ENCODE measurements around the gene CASZ1. TPM values are rescaled to one million over a fixed set of nuclear protein-coding genes. Genes with fewer than 3 reads are reported as not detected.

The CASZ1 gene
- total RNA-seq, 1 donor from 2014 or later: 4.0 TPM

DNA sequence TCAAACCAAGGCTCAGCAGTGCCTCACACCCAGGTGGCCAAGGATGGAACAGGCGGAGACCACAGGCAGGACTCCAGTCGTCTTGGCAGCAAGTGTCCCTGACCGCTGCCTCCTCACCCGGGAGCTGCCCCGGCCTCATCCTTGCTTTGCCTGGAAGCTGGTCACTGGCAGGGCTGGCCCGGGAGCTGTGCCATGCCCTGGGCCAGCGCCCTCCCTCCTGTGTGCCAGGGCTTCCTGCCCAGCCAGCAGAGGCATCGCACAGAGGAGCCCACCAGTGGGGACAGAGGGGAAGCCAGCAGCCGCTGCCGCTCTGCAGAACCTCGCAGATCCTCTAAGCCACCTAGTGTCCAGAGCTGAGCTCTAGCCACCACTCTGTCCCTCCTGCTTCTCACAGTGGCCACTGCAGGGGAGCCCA, 7.8 kb downstream of the CASZ1 start:
- Histone ChIP-seq H3K4me3 (ENCODE audit: insufficient read depth, low read depth, low read length) (no peak overlapping the region), H3K9ac (ENCODE audit: low read length) (no peak overlapping the region), H3K36me3 (ENCODE audit: insufficient read depth, low read length) (no peaks in the 10 kb centered on the region), H4K20me1 (ENCODE audit: insufficient read depth, low read length) (peaks cover 19% of the 10 kb centered on the region), H3K4me1 (ENCODE audit: insufficient read depth, low read length) (no peaks in the 10 kb centered on the region), H2AFZ (ENCODE audit: low read depth, low read length) (no peak overlapping the region), H3K27me3 (ENCODE audit: insufficient read depth, low read length) (peaks cover 69% of the 10 kb centered on the region), H3K27ac (ENCODE audit: low read depth, low read length) (no peak overlapping the region), H3K79me2 (ENCODE audit: insufficient read depth, low read length) (no peaks in the 10 kb centered on the region), H3K9me3 (ENCODE audit: insufficient read depth, low read depth, low read length) (peaks cover 2% of the 10 kb centered on the region), H3K4me2 (ENCODE audit: low read length) (no peak overlapping the region)
- H3K27ac Mint-ChIP-seq (ENCODE audit: unreplicated experiment): no peak overlapping the region
- H3K36me3 Mint-ChIP-seq (ENCODE audit: low read depth, unreplicated experiment): no peaks in the 10 kb centered on the region
- peaks cover 1% of the 10 kb centered on the region for H3K9me3 Mint-ChIP-seq (ENCODE audit: unreplicated experiment)
- DNase-seq (ENCODE audit: low read depth) (no peak), FAIRE-seq (no peak)
- H3K27me3 Mint-ChIP-seq (ENCODE audit: low read depth, unreplicated experiment): peaks cover 36% of the 10 kb centered on the region
- TF ChIP-seq EZH2 (IDR thresholded peaks at IDR 0.05; ENCODE audit: insufficient read depth, low read length): no peak
- TF ChIP-seq, protein P1, sequence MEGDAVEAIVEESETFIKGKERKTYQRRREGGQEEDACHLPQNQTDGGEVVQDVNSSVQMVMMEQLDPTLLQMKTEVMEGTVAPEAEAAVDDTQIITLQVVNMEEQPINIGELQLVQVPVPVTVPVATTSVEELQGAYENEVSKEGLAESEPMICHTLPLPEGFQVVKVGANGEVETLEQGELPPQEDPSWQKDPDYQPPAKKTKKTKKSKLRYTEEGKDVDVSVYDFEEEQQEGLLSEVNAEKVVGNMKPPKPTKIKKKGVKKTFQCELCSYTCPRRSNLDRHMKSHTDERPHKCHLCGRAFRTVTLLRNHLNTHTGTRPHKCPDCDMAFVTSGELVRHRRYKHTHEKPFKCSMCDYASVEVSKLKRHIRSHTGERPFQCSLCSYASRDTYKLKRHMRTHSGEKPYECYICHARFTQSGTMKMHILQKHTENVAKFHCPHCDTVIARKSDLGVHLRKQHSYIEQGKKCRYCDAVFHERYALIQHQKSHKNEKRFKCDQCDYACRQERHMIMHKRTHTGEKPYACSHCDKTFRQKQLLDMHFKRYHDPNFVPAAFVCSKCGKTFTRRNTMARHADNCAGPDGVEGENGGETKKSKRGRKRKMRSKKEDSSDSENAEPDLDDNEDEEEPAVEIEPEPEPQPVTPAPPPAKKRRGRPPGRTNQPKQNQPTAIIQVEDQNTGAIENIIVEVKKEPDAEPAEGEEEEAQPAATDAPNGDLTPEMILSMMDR (IDR thresholded peaks at IDR 0.05; ENCODE audit: insufficient read depth, low read depth, low read length): no peak
- H3K4me1 Mint-ChIP-seq (ENCODE audit: low read depth, unreplicated experiment): no peaks in the 10 kb centered on the region
- no peak overlapping the region for H3K4me3 Mint-ChIP-seq (ENCODE audit: unreplicated experiment)

DNA sequence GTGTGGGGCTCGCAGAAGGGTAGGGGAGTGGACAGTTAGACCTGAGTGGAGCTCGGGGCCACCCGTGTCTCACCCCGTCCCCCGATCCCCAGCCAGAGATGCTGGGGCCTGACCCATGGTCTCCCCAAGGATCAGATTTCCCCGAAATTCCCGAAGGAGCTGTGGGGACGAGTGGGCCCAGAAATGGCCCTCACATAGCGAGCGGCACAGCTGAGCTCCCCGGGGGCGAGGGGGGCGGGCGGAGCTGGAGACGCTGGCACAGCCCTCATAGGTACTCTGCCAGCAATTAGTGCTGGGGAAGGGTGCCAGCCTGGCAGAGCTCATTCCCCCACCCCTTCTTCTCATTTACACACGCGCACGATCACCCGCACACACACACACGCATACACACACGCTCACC, 9.2 kb downstream of the CASZ1 start:
- H3K27me3 ChIP-seq (ENCODE audit: insufficient read depth, low read length): peaks cover 57% of the 10 kb centered on the region
- Mint-ChIP-seq H3K4me3 (ENCODE audit: unreplicated experiment) (no peak overlapping the region), H3K36me3 (ENCODE audit: low read depth, unreplicated experiment) (no peaks in the 10 kb centered on the region), H3K4me1 (ENCODE audit: low read depth, unreplicated experiment) (no peaks in the 10 kb centered on the region), H3K9me3 (ENCODE audit: unreplicated experiment) (peaks cover 1% of the 10 kb centered on the region), H3K27ac (ENCODE audit: unreplicated experiment) (no peak overlapping the region), H3K27me3 (ENCODE audit: low read depth, unreplicated experiment) (peaks cover 34% of the 10 kb centered on the region)
- H3K79me2 ChIP-seq (ENCODE audit: insufficient read depth, low read length): no peaks in the 10 kb centered on the region
- H3K4me1 ChIP-seq (ENCODE audit: insufficient read depth, low read length): no peaks in the 10 kb centered on the region
- no peak overlapping the region for H3K9ac ChIP-seq (ENCODE audit: low read length)
- peaks cover 17% of the 10 kb centered on the region for H4K20me1 ChIP-seq (ENCODE audit: insufficient read depth, low read length)
- no peak overlapping the region for H3K4me2 ChIP-seq (ENCODE audit: low read length)
- no peak overlapping the region for H3K27ac ChIP-seq (ENCODE audit: low read depth, low read length)
- H3K9me3 ChIP-seq (ENCODE audit: insufficient read depth, low read depth, low read length): peaks cover 2% of the 10 kb centered on the region
- H3K4me3 ChIP-seq (ENCODE audit: insufficient read depth, low read depth, low read length): no peak overlapping the region
- no peak overlapping the region for H2AFZ ChIP-seq (ENCODE audit: low read depth, low read length)
- no peaks in the 10 kb centered on the region for H3K36me3 ChIP-seq (ENCODE audit: insufficient read depth, low read length)
- no peak for TF ChIP-seq EZH2 (IDR thresholded peaks at IDR 0.05; ENCODE audit: insufficient read depth, low read length)
- TF ChIP-seq, protein P1 (IDR thresholded peaks at IDR 0.05; ENCODE audit: insufficient read depth, low read depth, low read length): no peak
- DNase-seq (ENCODE audit: low read depth): no peak
- no peak for FAIRE-seq

DNA sequence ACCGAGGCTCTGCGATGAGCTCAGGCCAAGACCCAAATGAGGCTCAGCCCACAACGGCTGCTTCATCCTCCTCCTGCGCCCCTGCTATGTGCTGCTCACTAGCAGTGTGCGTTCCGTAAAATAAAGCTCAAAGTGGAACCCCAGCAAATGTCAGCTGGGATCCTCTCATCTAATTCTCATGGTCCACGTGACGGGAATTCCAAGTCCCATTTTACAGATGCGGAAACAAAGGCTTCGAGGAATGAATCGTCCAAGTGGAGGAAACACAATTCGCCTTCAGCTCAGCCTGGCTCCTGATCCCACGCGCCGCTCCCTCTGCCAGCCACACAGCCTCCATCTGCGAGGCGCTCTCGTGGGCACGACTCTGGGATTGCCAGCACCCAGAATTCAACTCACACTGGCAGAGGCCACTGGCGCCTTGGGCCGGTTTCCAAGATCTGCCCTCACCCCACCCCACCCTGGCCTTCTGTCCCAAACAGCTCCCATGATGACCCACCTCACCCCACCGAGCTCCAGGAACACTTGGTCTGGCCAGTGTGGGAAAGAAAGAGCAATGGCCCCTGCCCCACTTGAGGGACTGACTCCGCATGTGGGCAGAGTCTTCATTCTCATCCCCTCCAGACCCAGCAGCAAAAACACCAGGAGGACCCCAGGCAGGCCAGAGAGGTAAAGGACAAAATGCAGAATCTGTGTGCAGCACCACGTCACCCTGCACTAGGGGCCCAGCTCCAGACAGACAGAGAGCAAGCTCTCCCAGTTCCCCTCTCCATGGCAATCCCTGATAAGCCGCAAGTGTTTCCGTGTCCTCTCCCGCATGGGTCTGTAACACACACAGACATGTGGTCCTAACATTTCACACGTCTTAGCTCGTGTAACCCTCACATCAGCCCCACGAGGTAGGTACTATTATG, 10.5 kb downstream of the CASZ1 start:
- Histone ChIP-seq H2AFZ (ENCODE audit: low read depth, low read length) (no peak overlapping the region), H3K9me3 (ENCODE audit: insufficient read depth, low read depth, low read length) (peaks cover 2% of the 10 kb centered on the region), H3K27me3 (ENCODE audit: insufficient read depth, low read length) (peaks cover 51% of the 10 kb centered on the region), H3K4me3 (ENCODE audit: insufficient read depth, low read depth, low read length) (no peak overlapping the region), H3K9ac (ENCODE audit: low read length) (no peak overlapping the region), H3K4me1 (ENCODE audit: insufficient read depth, low read length) (no peaks in the 10 kb centered on the region), H3K79me2 (ENCODE audit: insufficient read depth, low read length) (no peaks in the 10 kb centered on the region), H4K20me1 (ENCODE audit: insufficient read depth, low read length) (peaks cover 17% of the 10 kb centered on the region), H3K36me3 (ENCODE audit: insufficient read depth, low read length) (no peaks in the 10 kb centered on the region), H3K4me2 (ENCODE audit: low read length) (no peak overlapping the region), H3K27ac (ENCODE audit: low read depth, low read length) (no peak overlapping the region)
- no peak for FAIRE-seq
- H3K9me3 Mint-ChIP-seq (ENCODE audit: unreplicated experiment): peaks cover 1% of the 10 kb centered on the region
- H3K27me3 Mint-ChIP-seq (ENCODE audit: low read depth, unreplicated experiment): peaks cover 41% of the 10 kb centered on the region
- TF ChIP-seq, protein P1 (IDR thresholded peaks at IDR 0.05; ENCODE audit: insufficient read depth, low read depth, low read length): no peak
- TF ChIP-seq EZH2 (IDR thresholded peaks at IDR 0.05; ENCODE audit: insufficient read depth, low read length): no peak
- H3K36me3 Mint-ChIP-seq (ENCODE audit: low read depth, unreplicated experiment): no peaks in the 10 kb centered on the region
- no peak overlapping the region for H3K4me3 Mint-ChIP-seq (ENCODE audit: unreplicated experiment)
- no peaks in the 10 kb centered on the region for H3K4me1 Mint-ChIP-seq (ENCODE audit: low read depth, unreplicated experiment)
- no peak overlapping the region for H3K27ac Mint-ChIP-seq (ENCODE audit: unreplicated experiment)
- no peak for DNase-seq (ENCODE audit: low read depth)
